HG03045 (cell line): ENCODE results near the gene GNG14.
"Not testable (repeated sequence)": the region's sequence is repeated elsewhere in the genome, so short reads cannot be mapped to it uniquely, and the experiment has no call there.

Experiments used
- ATAC-seq: cut with Tn5 transposase; IDR thresholded peaks from one replicate; pipeline ENCODE4 v1.9.1; 2021; ENCODE audit warnings: mild to moderate bottlenecking, moderate library complexity; ENCODE audit not compliant: unreplicated experiment

GNG14 gene

DNA sequence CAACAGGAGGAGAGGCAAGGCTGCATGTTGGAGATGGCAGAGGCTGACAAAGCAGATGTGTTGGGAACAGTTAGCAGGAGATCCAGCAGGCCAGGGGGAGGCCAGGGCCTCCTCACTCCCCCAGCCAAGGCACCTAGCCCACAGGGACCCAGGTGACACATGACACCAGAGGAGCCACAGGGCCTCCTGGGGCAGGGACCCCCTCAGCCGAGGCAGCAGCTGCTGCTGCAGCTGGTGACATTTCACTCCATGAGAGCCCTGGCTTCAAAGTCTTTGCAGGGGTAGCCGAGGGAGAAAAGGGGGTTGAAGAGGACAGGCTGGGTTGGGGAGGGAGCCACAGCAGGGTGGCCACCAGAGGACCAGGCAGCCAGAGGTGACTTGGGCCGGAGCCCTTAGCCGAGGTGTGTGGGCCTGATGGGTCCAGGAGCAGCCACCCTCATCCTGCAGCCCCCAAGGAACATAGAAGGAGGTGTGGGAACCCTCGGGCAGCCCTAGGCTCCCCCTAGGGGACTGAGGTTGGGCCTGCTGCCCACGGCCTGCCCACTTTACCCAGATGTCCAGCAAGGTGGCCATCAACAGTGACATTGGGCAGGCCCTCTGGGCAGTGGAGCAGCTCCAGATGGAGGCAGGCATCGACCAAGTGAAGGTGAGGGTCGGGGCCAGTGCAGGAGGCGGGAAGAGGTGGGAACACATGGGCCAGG, at the start of gene GNG14:
Gene GNG14, plus strand, starts transcription at position 503 of the 701 bp plus-strand sequence. Its CDS starts 51 bp downstream, at position 554.
- no peak for ATAC-seq

- no peak for ATAC-seq
These were observed 49.1 kb upstream of the GNG14 start for GRCh38 chr19:12638611-12639182.

DNA sequence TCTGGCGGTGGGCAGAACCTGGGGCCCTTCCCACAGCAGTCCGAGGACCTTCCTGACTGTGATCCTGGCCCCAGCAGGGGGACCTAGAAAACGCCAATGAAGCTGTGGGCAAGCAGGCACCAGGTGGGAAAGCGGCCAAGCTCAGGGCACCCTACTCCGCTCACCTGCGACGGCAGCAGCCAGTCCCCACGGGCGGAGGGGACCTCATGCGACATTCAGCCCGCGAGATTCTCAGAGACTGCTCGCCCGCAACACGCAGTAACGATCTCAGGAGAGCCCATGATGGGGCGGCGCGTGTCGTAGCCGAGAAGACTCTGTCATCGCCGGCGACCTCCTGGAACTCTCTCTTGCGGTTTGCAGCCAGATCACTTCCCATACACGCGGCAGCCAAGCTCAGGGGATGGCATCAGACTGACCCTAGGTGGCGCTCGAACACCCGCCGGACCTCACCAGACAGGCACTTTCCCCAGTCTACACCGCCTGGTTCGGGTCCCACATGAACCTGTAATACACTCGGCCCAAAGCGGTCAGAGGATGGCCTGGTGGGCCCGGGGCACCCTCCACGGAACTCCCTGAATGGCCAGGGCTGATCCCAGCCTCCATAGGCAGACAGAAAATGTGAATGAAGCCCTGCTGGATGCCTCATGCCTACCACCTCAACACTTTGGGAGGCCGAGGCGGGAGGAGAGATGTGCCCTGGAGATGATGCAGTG, 47.7 kb upstream of the GNG14 start:
- peak; percentile 46 for ATAC-seq

- no peak for ATAC-seq
These were observed 46.3 kb upstream of the GNG14 start for GRCh38 chr19:12641456-12641855.

- ATAC-seq = no peak
These were observed 45.3 kb upstream of the GNG14 start for GRCh38 chr19:12642506-12642905.

GRCh38 chr19:12643716-12644115, 44.1 kb upstream of the GNG14 start:
- ATAC-seq = not testable (repeated sequence)

DNA sequence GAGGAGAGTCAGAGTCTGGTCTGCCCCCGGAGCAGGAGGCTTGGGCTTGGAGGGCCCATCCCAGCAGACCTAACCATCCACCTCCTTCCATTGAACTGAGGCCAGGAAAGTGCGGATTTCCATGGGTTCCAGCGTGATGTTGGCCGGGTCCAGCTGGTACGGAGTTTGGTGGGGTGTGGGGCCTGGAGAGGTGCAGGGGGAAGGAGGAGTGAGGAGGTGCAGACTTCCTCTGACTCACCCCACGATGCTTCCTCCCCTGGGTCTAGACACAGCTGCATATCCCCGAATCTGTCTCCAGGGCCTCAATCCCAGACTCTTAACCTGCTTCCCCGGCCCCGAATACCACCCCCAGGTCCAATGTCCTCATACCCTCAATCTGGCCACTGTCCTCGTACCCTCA, 41.2 kb upstream of the GNG14 start:
- no peak for ATAC-seq

- ATAC-seq = no peak
These were observed 40.8 kb upstream of the GNG14 start for GRCh38 chr19:12647047-12647446.

DNA sequence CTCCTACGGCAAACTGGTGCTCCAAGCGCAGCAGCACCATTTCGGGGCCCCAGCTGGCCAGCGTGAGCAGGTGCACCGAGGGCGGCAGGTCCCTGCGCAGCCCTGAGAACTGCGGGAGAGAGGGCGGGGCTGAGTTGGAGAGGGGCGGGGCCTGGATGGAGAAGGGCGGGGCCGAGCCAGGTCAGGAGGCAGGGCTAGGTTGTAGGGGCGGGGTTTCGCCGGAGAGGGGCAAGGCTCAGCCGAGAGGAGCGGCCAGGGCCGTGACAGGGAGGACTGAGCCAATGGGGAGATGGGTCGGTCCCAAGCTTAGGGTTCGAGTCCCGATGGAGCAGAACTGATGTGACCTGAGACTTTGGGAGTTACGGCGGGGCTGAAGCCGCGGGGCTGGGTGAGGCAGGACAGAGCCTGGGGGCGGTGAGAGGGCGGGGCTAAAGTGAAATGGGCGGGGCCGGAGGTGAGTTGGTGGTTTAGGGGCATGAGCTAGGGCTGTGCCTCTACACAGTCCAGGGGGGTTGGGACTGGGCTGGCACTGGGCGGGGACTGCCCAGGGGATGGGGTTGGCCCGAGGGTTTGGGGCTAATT, 40.2 kb upstream of the GNG14 start:
- no peak for ATAC-seq

GRCh38 chr19:12648088-12648487, 39.7 kb upstream of the GNG14 start:
- no peak for ATAC-seq

- no peak for ATAC-seq
These were observed 37.9 kb upstream of the GNG14 start for GRCh38 chr19:12649941-12650340.

DNA sequence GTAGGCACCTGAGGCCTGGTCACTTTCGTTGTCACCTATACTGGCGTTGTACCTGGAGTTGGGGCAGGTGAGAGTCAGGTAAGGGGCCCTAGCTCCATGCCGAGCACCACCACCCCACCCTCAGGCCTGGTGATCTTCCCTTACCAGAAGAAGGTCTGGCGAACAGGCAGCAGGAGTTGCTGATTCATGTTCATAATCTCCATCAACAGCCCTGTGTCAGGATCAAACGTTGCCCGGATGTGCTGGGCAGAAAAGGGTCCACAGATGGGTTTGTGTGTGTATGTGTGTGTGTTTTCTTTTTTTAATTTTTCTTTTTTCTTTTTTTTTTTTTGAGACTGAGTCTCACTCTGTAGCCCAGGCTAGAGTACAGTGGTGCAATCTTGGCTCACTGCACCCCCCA, 35.6 kb upstream of the GNG14 start:
- no peak for ATAC-seq

DNA sequence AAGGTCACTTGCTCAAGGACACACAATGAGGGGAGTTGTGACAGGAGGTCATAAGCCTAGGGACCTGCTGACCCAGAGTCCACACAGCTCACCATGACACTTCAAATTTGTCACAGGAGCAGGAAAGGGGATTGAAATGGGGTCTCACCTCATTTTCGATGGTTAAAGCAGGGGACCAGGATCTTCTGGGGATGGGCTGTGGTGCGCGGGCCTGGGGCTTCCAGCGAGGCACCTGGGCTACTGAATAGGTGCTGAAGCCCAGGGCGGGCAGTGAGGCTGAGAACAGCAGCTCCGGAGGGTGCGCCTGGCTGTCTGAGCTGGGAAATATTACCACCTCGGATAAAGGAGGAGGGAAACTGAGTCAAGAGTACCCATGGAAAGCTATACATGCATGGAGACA, 32.3 kb upstream of the GNG14 start:
- no peak for ATAC-seq

DNA sequence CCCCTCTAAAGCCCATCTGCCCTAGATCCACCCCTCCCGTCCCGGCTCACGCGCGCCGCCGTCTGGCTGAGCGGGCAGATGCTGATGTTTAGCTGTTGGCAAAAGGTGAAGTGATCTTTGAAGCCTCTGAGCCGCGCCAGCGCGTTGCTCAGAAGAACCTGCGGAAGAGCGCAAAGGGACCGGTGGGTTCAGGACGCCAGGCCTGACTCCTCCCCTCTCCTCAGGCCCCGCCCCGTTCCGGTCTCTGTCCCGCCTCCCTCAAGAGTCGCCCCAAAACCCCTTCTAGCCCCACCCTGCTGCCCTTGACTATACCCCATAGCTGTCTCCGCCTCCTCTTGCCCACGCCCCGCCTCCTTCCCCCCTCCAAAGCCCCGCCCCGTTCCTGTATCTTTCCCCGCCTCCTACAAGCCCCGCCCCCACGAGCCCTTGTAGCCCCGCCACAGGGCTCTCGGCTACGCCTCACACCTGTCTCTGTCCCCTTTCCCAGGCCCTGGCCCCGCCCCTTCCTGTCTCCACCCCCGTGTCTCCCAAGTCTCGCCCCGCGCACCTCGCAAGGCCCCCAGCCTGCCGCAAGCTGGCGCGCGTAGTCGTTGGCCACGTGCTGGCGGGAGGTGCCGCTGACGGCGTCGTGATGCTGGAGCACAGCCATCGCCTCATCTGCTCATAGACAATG, 30.8 kb upstream of the GNG14 start:
- ATAC-seq = no peak

GRCh38 chr19:12657966-12658365, 29.8 kb upstream of the GNG14 start:
- ATAC-seq = no peak

DNA sequence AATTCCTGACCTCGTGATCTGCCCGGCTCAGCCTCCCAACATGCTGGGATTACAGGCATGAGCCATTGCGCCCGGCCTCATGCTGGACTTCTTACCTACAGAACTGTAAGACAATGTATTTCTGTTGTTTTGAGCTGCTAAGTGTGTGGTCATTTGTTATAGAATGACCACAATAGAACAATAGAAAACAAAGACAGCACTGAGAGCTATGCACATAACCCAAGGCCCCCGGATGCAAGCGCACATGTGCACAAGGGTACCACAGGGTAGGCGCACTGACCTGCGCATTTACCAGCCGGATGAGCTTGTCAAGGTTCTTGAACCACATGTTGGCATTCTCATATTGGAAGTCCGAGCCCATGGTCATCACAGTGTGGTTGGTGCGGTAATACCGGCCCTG, 26.8 kb upstream of the GNG14 start:
- ATAC-seq = no peak

DNA sequence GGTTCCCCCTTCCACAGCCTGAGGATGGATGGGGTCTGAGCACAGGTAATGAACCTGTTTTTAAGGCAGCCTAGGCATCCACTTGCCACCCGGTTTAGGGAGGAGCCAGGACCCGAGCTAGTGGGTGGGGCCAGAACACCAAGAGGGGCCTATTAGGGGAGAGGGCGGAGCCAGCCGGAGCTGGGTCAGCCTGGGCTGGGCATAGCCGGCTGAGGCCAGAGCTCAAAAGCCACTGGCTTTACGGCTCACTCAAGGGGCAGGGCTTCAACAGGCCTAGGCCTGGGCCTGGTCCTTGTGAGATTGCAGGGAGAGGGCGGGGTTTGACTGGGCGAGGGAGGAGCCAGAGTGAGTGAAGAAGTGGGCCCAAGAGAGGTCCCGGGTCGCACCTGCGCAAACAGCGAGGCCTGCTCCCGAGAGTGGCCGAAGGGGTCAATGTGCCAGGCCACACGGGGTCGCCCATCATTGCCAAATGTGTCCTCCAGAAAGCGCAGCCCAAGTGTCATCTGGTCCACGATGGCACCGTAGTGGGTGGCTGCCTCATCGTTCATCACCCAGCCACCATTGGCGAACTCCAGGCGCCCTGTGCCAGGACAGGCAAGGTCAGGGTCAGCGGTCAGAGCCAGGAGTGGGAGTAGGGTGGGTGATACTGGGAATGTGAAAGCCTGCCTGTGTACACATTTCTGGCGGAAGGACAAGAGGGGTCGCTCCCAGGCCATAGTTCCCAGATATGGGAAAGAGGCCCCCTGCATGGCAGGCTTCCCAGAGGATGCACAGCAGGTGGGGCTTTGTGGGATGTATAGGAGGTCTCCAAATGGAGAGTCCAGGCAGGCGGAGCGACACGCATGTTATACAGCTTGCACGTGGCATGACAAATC, 23.2 kb upstream of the GNG14 start:
- ATAC-seq = no peak

DNA sequence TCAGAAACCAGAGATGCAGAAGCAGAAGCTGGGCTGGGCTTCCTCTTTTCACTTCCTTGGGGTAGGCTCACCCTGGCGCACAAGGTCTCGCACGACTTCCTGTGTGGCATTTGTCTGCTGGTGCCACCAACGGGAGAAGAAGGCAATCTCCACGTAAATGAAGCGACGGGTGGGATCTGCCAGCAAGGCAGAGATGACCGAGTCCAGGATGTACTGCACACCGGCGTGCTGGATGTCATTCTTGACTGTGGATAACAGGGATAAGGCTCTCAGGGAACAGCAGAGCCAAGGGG, 22.6 kb upstream of the GNG14 start:
- no peak for ATAC-seq

GRCh38 chr19:12665671-12666264, 22.0 kb upstream of the GNG14 start:
- ATAC-seq = peak; percentile 5
